Measurements from ENCODE around the gene UTP15. TPM values are rescaled to one million over a fixed set of nuclear protein-coding genes. Genes with fewer than 3 reads are reported as not detected.
A peak's percentile ranks its signal among the peaks of the same experiment; 100 is the strongest.

UTP15 gene
- total RNA-seq, 1 experiment from 2014 or later = 20.8 TPM

DNA sequence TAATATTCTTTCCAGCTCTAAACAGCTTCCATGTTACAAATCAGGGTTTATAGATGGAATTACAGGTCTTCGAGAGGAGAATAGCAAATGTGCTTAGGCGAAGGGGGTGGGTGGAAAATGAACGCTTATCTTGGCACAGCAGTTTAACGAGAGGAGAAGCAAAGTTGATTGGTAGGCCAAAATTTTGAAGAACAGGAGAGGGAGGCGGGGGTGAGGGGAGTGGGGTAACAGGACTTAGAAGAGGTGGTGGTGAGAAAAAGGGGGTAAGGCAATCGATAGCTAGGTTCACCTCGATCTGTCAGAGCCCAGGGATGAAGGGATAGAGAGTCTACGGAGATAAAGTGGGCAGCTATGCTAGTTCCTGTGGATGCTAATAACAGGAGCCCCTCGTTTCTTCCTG is 868 bp upstream of the UTP15 start:
- DNase-seq (ENCODE audit: low spot score) = no peak

DNA sequence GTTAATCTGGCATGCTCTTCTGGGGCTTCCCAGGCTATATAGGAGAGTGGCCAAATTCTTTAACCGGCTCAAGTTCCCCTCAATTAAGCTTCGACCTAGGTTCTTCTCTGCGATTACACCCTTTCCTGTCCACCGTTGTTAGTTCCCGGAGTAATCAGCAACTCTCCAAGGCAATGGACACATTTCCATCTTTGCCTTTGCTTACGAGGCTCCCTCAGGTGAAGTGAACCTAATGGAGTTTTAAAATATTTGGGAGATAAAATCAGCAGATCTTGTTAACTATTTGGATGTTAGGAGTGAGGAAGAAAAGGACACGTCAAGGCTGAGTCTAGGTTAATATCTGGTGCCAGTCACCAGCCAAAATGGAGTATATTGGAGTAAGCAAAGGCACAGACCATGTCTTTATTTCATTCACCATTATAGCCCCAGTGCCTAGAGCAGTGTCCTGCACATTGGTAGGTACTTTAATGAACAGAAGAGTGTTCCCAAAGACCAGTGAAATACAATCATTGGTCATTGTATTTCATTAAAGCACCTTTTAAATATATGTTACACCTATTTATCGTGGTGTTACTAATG is 515 bp downstream of the UTP15 start:
- DNase-seq (ENCODE audit: low spot score) = no peak

DNA sequence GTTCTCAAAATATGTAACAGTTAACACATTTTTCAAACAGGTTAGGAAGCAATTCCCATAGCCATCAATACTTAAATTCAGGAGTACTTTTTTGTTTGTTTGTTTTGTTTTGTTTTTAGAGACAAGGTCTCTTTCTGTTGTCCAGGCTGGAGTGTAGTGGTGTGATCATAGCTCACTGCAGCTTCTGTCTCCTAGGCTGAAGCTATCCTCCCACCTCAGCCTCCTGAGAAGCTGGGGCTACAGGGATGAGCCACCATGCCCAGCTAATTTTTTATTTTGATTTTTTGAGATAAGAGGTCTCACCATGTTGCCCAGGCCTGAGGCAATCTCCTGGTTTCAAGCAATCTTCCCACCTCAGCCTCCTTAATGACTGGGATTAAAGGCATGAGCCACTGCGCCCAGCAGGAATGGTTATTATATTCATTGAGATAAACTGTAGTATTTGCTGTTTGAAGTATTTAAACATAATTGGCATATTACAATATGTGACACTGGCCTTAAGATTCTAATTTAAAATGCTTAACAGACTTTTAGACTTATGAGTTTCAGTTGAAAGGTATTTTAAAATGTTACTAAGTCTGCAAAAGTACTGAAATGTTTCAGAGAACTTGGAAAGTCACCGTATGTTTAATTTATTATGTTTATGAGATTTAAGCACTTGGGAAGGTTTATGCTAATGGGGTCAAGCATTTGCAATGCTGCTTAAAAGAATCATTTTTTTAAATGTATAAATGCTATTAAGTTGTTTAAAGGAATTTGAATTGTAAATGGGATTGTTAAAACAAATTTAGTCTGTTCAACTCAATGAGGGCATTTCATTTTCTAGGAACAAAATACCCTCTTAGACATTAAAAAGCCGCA is 17.0 kb downstream of the UTP15 start:
- no peak for DNase-seq (ENCODE audit: low spot score)

DNA sequence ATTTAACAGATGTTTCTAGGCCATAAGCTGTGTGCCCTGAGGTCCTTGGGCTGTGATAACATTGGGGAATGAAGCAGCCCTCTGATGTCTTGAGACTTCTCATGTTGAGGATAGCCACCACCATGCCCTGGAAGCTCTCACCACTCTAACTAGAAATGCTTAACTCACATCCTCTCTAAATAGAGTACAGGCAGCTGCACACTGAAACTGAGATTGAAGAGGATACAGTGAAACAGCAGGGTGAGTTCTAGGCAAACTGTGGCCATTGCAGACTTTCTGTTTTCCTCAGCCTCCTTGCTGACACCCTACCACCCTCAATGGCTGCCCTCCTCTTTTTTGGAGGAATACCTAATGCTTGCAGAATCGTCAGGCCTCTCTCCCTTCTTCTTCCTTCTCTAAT is 22.4 kb downstream of the UTP15 start:
- DNase-seq (ENCODE audit: low spot score) = no peak

DNA sequence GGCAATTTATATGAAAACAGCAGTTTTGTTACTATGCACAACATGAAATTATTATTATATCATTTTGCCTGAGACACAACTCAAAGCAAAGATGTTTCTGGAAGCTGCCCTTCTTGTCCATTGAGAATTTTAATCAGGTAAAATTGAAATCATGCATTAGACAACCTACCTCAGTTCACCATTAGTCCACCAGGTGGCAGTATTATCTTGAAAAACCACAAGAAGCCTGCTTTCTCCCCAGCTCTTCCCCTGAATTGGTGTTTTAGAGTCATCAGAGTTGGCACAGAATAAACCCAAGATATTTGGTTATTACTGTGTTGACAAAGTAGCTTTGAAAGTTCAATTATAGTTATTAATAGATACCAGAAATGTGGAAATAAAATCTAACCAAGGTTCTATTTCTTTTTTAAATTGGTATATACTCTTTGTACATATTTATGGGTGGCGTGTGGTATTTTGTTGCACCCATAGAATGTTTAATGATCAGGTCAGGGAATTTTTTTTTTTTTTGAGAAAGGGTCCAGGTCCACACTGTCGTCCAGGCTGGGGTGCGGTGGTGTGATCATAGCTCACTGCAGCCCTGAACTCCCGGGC is 25.7 kb downstream of the UTP15 start:
- peak; percentile 68 for DNase-seq (ENCODE audit: low spot score)

DNA sequence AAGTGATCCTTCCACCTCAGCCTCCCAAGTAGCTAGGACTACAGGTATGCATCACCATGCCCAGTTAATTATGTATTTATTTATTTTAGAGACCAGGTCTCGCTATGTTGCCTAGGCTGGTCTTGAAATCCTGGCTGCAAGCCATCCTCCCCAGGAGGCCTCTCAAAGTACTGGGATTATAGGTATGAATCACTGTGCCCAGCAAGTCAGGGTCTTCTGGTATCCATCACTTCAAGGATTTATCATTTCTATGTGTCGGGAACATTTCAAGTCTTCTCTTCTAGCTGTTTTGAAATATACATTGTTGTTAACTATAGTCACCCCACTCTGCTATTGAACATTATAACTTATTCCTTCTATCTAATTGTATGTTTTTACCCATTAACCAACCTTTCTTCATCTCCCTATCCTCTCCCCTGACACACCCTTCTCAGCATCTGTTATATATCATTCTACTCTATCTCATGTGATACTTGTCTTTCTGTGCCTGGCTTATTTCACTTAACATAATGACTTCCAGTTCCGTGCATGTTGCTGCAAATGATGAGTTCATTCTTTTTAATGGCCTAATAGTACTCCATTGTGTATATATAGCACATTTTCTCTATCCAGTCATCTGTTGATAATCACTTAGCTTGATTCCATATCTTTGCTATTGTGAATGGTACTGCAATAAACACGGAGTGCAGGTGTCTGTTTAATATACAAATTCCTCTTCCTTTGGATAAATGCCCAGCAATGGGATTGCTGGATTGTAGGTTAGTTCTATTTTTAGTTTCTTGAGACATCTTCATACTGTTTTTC is 26.4 kb downstream of the UTP15 start:
- peak; percentile 38 for DNase-seq (ENCODE audit: low spot score)

DNA sequence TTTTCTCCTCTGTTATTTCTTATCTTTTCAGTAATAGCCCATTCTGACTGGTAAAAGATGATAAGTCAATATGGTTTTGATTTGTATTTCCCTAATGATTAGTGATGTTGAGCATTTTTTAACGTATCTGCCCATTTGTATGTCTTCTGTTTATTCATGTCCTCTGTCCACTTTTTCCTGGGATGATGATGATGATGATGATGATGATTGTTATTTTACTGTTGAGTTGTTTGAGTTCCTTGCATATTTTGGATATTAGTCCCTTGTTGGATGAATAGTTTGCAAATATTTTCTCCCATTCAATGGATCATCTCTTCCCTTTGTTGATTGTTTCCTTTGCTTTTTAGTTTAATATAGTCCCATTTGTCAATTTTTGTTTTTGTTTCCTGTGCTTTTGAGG is 27.0 kb downstream of the UTP15 start:
- DNase-seq (ENCODE audit: low spot score) = no peak

DNA sequence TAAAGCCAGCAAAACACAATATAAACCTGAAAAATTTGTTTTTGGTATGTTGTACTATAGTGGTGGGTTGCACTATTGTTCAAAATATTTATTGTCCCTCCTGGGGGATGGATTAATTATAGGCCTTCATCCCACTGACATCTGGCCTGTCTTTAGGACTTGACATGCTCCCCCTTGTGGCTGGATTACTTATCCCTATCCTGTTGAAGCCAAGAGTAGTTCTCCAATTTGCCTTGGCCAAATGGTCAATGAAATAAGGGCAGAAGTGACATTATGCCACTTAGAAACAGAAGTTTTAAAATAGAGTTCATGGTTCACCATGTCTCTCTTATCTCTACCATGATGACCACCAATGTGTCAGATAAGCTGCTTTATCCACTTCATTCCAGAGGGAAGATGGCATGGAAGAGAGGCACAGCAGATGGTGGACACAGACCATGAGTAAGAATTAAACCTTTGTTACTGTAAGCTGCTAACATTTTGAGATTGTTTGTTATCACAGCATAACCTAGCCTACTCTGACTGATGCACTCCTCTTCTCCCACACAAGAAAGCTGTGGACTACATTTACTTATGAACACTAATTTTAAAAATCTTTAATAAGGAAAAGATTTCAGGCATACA is 31.3 kb downstream of the UTP15 start:
- DNase-seq (ENCODE audit: low spot score) = peak; percentile 39

DNA sequence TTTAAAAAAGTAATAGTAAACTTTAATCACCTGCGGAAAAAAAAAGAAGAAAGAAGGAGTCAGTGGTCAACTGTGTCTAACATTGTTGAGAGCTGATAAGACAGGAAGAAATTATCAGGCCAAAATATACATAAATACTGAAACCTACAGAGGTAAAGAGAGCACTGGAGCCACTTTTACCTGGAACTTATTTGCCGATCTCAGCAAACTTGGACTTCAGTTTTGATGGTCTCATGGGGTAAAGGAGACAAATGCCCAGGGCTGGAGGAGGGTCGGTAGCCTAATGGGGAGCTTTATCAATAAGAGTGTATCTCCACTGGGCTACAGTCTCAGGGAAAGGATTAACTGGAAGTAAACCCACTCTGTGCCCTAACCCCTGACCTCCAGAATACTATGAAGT is 33.8 kb downstream of the UTP15 start:
- DNase-seq (ENCODE audit: low spot score) = no peak

DNA sequence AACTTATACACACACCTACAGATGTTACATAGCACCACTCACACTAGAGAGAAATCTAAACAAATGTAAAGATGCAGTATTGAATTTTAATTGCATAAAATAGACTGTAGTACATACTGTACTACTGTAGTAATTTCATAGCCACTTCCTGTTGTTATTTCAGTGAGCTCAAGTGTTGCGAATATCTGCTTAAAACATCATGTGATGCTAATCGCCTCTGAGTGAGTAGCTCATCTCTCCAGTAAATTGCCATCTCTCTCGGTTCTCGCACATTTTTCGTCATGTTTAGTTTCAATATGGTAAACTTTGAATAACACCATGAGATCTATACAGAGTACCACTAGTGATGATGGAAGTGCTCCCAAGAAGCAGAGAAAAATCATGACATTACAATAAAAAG is 38.5 kb downstream of the UTP15 start:
- DNase-seq (ENCODE audit: low spot score) = no peak

DNA sequence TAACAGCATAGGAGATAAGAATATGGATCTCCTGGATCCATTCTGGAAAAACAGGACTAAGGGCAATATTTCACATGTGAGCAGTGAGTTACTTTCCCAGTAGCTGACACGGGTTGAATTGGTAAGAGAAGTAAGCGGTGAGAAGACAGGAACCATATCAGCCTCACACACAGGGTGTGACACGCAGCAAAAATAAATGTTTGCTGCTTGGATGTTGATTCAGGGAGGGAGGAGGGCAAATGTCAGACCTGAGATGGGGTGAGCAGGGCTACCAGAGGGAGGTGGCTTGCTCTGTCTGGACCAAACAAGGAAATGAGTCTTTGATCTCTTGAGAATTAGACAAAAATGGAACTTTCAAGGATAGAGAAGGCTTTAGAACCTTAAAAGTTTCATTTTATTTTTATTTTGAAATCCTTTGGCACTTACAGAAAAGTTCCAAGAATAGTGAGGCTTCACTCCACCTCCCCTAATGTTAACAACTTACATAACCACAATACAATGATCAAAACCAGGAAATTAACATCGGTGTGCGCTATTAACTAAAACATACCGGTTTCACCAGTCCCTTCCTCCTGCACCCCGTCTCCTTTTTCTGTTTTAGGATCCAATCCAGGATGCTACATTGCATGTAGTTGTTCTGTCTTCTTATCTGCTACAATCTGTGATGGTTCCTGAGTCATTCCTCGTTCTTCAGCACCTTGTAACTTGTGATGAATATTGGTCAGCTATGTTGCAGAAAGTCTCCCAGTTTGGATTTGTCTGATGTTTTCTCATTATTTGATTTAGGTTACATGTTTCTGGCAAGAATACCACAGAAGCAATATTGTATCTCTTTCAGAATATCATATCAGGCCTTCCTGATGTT is 39.9 kb downstream of the UTP15 start:
- no peak for DNase-seq (ENCODE audit: low spot score)

DNA sequence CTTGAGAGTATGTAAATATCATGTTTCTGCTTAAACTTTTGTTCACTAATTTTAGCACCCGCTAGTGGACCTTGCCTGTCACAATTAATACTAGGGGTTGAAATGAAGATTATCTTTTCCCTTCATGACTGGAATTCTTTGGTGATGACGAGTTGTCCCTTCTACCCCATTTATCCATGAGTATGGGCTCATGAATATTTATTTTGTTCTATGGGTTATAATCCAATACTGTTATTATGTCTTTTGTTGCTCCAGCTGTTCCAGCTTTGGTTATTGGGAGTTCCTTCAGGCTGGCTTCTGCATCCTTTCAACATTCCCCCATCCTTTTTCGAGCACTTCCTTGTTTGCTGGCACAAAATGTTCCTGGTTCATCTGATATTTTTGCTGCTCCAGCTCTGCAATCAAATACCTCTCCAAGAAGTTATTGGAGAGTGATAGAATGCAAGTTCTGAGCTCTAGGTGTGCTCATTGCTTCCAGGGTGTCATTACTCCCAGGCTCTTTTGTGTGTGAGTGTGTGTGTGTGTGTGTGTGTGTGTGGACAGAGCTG is 40.7 kb downstream of the UTP15 start:
- no peak for DNase-seq (ENCODE audit: low spot score)

DNA sequence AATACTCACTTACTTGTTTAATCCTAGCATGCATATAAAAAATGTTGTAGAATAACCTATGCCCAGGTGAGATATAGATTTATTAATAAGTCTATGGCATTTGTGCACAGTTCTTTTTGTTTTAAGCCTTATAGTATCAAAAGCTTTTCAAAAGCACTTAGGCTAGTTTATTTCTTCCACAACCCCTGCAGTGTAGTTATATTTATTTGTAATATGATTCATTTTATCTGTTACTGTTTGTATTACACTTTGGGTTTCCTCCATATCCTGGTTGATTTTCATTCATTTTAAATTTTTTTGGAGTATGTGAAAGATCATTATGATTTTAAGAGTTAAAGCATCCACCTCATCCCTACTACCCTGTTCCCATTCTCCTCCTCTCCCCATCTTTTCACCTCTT is 41.7 kb downstream of the UTP15 start:
- no peak for DNase-seq (ENCODE audit: low spot score)

DNA sequence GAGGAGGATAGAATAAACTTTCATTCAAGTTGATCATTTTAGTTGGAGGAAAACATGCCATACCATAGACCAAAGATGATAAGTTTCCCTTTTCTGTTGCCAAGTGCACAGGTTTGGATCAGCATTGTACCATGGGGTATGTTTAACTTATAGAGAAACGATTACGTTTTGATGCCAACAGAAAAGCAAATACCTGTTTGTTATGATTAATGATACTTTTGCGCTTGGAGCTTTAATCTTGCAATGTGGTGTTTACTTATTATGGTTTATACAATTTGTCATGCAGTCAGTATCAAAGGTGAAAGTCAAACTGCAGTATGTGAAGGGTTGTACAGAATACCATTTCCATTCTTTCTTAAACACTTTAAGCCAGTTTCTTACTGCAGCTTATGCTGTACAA is 47.3 kb downstream of the UTP15 start:
- no peak for DNase-seq (ENCODE audit: low spot score)

DNA sequence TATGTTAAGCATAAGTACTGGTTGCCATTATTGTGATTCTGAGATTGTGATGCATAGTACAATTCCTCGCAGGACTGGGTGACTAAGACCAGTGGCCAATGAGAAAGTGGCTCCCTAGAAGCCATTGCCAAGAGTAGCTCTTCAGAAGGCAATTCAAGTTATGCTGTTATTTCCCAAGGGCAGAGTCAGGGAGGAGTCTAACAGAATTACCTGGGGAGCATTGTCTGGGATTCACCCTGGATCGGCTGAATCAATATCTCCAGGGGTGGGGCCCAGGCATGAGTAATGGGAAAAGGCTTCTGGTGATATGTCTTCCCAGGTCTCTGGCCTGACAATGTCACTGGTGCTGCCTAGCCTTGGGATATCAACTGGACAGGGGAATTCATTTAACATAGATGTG is 49.5 kb downstream of the UTP15 start:
- no peak for DNase-seq (ENCODE audit: low spot score)

DNA sequence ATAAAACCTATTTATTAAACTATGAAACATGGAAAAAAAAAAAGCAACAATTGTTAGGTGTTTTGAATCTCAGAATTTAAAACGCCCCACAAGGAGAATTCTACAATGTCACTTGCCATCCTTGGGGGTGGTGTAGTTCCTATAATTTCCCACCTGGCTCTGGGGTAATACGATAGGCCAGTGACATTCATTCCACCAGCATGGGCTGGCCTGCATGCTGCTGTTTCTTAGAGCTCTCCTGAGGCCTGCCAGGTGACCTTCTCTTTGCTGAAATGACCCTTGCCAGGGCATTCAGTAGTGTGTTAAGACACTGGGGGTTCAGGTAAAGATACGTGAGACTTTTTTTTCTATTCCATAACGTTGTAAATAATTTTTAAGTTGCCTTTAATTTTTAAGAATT is 50.4 kb downstream of the UTP15 start:
- no peak for DNase-seq (ENCODE audit: low spot score)

DNA sequence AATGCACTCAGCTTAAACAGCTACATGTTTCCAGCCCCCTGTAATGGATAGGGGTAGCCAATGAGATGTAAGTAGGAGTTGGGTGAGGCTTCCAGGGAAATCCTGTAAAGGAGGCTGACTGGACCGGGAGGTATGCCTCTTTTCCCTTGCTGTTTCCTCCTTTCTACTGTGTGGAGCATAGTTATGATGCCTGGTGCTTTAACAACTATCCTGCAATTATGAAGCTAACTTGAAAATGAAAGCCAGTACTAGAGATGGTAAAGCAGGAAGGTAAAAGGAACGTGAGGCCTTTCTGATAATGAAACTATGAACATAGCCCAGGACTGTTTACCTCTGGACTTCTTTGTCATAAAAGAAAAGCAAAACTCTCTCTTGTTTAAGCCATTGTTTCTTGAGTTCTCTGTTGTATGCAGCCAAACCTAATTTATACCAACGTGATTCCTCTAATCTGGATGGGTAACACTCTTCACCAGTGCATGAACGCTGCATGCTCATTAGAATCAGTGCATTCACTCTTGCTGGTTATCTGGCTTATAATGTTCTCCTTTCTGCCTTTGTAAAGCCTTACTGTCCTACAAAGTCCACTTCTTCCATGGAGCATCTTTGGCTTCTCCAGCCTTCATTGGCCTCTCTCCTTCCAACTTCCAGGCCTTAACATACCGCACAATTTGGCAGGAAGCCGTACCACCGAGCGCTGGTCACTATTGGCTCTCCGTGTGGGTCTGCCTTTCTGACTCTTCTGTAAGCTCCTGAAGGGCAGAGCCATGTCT is 52.2 kb downstream of the UTP15 start:
- no peak for DNase-seq (ENCODE audit: low spot score)

DNA sequence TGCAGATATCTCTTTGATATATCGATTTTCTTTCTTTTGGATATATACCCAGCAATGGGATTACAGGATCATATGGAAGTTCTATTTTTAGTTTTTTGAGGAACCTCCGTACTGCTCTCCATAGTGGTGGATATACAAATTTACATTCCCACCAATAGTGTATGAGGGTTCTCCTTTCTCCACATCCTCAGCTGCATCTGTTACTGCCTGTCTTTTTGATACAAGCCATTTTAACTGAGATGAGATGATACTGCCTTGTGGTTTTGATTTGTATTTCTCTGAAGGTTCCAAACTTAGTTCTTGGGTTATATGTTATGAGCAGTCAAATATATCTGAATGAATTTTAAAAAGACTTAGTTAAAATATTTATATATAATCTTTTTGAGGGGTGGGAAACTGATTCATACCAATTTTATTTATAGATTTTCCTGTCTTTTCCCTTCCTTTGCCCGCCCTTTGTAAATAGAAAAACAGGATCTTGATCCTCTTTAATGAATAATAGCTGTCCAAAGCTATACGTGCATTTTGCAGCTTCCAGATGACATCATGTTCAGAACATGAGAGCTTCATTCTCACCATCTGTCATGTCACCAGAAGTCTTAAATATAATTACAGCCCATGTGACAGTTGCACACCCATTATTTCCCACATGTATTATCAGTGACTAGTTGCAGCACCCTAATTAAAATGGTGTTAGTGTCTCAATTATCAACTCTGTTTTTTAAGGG is 54.2 kb downstream of the UTP15 start:
- DNase-seq (ENCODE audit: low spot score) = no peak

DNA sequence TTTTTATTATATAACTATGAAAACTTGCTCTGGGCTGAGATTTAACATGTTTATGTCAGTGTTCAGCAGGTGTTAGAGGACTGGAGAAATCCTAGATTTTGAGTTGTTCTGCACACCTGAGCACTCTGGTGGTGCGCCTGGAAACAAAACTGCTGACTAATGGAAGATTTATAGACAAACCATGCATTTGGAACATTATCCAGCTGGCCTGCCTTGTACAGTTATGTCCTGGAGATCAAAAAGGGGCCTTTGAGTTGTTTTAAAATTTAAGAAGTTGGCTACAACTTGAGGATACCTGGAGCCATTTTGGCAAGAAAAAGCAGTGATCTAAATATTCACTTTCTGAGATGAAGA is 54.8 kb downstream of the UTP15 start:
- DNase-seq (ENCODE audit: low spot score) = no peak

Measured in H4 (cell line).